Brain microvascular endothelial cell (primary cell): ENCODE measurements around the gene PDE4D.

Experiments used
- DNase-seq: peaks from one replicate; pipeline ENCODE4 v3.0.0-alpha.2; 2020
- H3K27ac ChIP-seq: fragments of 250-450 bp; sonication (Bioruptor Pico); 2 replicates; pipeline ENCODE4 v1.5.1; 2020; ENCODE audit warnings: mild to moderate bottlenecking, moderate library complexity
- H3K27me3 ChIP-seq: fragments of 250-450 bp; sonication (Bioruptor Pico); replicated peaks from 2 replicates; pipeline ENCODE4 v1.5.1; 2020; ENCODE audit warnings: mild to moderate bottlenecking
- H3K36me3 ChIP-seq: fragments of 250-450 bp; sonication (Bioruptor Pico); replicated peaks from 2 replicates; pipeline ENCODE4 v1.5.1; 2020; ENCODE audit warnings: mild to moderate bottlenecking
- H3K4me3 ChIP-seq: 2 replicates; pipeline ENCODE4 v1.5.1; 2011; ENCODE audit warnings: low read depth, mild to moderate bottlenecking, control low read depth, low read length, moderate library complexity
- in situ Hi-C: cut with HindIII; loops from 2 replicates; pipeline ENCODE4 v1.10.0; 2017; ENCODE audit warnings: low sequenced_read_pairs, low pct_ligation_motif_present
- TF ChIP-seq, protein P1 (sequence below): IDR thresholded peaks from 2 replicates; pipeline ENCODE4 v1.5.1; 2011; ENCODE audit warnings: low read depth, mild to moderate bottlenecking, moderate library complexity, low read length, control low read depth, inconsistent platforms; ENCODE audit errors: missing control alignments

PDE4D gene

DNA sequence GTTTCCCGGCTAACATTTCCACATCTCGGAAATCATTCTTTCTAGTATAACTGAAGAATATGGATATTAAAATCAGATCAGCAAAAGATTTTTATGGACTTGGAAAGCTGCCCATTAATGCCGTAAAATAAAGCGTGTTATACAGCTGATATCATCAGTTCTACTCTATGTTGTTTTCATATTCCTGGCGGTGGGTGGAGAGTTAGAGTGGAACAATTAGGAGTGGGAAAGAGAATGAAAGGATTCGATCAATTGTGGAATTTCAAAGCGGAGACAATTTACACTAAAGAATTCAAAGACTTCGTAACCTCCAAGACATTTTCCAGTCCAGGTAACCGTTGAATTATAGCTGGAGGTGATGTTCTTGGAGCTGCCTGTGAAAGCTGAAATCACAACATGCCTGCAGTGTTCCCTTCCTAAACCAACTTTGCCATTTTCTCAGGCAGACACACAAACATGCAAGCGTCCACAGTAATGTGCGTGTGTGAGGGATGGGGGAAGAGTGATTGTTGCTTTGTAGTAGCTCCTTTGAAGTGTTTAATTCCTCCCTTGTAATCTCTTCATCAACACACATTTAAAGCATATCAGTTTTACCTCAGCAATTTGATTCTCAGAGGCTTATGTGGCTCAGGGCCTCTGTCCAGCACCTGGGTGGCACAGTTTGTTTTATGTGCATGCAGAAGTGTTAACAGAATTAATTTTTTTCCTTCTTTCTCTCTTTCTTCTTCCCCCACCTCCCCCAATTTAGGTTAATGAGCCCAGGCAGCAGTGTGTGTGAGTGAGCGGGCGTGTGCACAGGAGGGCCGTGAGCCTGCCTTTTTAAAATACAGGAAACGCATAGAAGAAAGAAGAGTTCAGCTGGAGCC, 766.6 kb downstream of the PDE4D start:
- Histone ChIP-seq H3K4me3 (peak overlapping the region; percentile 9), H3K27me3 (no peaks in the 10 kb centered on the region), H3K27ac (peak overlapping the region; percentile 96), H3K36me3 (no peaks in the 10 kb centered on the region)
- TF ChIP-seq, protein P1, sequence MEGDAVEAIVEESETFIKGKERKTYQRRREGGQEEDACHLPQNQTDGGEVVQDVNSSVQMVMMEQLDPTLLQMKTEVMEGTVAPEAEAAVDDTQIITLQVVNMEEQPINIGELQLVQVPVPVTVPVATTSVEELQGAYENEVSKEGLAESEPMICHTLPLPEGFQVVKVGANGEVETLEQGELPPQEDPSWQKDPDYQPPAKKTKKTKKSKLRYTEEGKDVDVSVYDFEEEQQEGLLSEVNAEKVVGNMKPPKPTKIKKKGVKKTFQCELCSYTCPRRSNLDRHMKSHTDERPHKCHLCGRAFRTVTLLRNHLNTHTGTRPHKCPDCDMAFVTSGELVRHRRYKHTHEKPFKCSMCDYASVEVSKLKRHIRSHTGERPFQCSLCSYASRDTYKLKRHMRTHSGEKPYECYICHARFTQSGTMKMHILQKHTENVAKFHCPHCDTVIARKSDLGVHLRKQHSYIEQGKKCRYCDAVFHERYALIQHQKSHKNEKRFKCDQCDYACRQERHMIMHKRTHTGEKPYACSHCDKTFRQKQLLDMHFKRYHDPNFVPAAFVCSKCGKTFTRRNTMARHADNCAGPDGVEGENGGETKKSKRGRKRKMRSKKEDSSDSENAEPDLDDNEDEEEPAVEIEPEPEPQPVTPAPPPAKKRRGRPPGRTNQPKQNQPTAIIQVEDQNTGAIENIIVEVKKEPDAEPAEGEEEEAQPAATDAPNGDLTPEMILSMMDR = no peak
- in situ Hi-C loops = no loop called here
- peak; percentile 53 for DNase-seq

DNA sequence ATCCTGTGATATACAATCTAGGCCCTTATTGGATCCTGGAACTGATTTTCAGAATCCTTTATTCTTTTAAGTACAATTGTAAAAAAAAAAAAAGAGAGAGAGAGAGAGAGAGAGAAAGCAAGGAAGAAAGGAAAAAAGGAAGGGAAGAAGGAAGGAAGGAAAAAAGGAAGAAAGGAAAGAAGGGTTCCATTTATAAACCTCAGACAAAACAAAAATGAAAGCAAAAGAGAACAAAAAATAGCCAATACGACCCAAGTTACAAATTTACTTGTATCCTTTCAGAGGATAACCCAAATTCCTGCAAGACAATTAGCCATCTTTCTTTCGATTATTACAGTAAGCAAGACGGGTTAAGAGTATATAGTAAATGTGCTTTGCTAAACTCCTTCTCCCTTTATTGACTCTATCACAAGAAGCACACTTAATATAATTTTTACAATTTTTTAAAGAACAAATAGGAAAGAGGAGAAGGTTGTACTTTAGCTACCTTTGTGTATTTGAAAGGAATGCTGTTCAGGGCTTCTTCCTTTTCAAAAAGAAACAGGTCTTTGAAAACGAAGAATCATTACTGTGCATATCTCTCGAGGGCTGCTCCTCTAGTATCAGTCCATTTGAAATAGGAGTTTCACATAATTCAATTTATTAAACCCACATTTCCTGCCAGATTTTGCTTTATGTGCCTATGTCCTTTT, 767.4 kb downstream of the PDE4D start:
- Histone ChIP-seq H3K36me3 (no peaks in the 10 kb centered on the region), H3K4me3 (no peak overlapping the region), H3K27ac (peak overlapping the region; percentile 96), H3K27me3 (no peaks in the 10 kb centered on the region)
- in situ Hi-C loops = no loop called here
- TF ChIP-seq, protein P1 = no peak
- DNase-seq = no peak

DNA sequence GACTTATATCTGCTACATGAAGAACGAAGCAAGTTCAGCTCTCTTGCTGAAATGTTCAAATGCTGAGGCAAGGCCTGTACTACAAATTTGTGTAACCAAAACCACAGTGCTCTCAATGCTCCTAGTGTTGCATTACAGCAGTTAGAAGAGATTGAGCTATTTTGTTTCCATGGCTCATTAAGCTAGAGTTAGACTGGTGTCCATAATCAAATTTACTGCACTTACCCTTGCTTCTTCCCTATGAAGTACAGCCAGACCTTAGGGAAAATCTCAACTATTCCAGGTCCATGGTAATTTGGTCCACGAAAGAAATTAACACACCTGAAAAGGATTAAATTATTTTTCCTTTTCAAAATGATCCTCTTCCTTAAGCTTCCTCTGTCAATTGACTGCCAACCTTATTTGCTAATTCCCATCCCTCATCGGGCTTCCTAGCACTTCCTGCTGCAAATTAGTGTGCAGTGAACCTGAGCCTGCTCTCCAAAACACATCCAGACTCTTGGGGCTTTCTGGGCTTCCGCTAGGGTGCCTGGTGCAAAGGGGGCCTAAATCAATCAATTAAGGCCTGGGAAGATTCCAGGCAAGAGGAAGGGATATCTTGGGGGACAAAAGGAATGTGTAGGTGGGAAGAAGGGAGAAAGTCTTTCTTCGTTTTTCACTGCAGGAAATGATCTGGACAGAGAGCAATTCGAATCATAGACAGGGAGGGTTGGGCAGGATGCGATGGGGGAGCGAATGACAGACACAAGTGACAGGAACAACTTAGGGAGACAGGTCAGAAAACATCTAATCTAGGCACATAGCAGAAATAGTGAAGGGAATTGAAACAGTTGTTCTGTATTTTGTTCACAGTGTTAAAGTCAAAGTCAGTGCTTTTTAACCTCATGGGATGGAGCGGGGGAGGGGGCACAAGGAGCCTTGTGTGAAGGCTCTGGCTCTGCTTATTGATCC, 768.2 kb downstream of the PDE4D start:
- TF ChIP-seq, protein P1 = no peak
- peak overlapping the region; percentile 96 for H3K27ac ChIP-seq
- no peaks in the 10 kb centered on the region for H3K27me3 ChIP-seq
- H3K36me3 ChIP-seq = no peaks in the 10 kb centered on the region
- in situ Hi-C loops = no loop called here
- no peak for DNase-seq
- H3K4me3 ChIP-seq = no peak overlapping the region

DNA sequence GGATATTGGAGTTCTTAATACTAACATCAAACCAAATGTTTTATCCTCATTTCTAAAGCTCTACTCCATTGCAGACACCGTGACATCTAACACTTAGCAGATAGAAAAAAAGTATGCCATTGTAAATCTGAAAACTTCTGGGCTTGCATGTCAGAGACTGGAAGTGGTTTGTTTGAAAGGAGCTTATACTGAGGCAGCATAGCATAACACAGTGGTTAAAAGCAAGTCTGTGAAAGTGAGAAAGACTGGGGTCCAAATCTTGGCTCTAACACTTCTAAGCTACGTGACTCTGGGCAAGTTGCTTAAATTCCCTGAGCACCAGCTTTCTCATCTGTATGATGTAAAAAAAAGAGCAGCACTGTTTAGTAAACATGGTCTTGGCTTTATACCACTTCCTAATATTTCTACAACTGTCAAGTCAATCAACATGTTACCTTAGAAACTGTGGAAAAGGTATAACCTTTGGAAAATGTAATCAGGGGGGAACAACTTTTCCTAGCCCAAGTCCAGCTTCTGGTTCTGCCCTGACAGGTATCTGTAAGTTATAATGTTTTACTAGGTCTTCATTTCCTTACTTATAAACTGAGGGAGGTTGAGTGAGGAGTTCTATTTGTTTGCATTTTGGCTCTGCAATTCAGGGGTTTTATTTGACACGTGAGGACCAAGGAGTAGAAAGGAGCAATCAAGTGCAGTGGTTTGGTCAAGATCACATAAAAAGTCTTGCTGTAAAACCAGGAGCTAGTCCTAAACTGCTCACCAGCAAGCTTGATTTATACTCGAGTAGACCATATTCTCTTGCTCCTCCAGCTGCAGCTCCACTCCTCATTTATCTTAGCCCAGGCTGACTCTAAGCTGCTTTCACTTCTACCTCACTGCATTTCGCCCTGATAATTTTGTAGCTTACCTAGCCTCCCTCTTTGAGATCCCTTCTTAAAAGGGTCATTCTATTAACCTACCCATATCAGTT, 769.6 kb downstream of the PDE4D start:
- Histone ChIP-seq H3K27ac (no peak overlapping the region), H3K27me3 (no peaks in the 10 kb centered on the region), H3K36me3 (no peaks in the 10 kb centered on the region), H3K4me3 (no peak overlapping the region)
- TF ChIP-seq, protein P1 = no peak
- no peak for DNase-seq
- in situ Hi-C loops = no loop called here

DNA sequence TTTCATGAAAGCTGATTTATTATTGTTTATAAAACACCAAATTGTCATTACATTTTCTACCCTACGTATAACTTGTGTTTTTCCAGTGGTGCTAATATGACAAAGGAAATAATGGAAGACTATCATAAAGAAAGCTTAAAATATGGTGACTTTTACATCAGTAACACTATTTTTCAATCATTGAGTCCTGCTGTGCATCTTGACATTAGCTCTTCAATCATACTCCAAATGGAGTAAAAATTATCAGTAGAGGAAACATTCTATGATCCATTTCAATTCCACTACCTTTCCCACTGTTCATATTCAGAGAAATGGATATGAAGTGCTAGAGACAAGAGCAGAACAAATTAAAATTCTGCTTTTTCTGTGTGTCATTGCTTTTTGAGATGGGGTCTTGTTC, 774.0 kb downstream of the PDE4D start:
- H3K27me3 ChIP-seq = no peaks in the 10 kb centered on the region
- no peak overlapping the region for H3K27ac ChIP-seq
- H3K36me3 ChIP-seq = no peaks in the 10 kb centered on the region
- no peak overlapping the region for H3K4me3 ChIP-seq
- in situ Hi-C loops = no loop called here
- TF ChIP-seq, protein P1 = no peak
- DNase-seq = no peak
